HepG2 (cell line): ENCODE results near the gene PPP2R2C. TPM values are rescaled to one million over a fixed set of nuclear protein-coding genes. Genes with fewer than 3 reads are reported as not detected.

Experiments used
- EEA1 ChIP-seq: sonication (generic); formaldehyde crosslinking; IDR thresholded peaks from 2 replicates; pipeline ENCODE4 v1.5.1; 2020; ENCODE audit warnings: mild to moderate bottlenecking, missing genetic modification reagents, borderline replicate concordance
- GTF3A ChIP-seq: sonication (generic); formaldehyde crosslinking; conservative IDR thresholded peaks from 2 replicates; pipeline ENCODE4 v1.4.0; 2020; ENCODE audit warnings: mild to moderate bottlenecking, missing genetic modification reagents
- polyA plus RNA-seq, 8 experiments: library from polyadenylated mRNA; depleted of rRNA in 3 of 8; stranded (reverse) in 7 of 8; unstranded in 1 of 8; fragments of >200 nt; fragmentation: Illumina TruSeq in 4 of 8; extraction: Trizol in 4 of 8; gene quantifications; 2 replicates each; pipeline versions ENCODE4 v1.2.1 to v1.2.3, GENCODE V29; 2011 to 2016; ENCODE audit warnings: low read depth in 4 of 8, missing spikeins in 1 of 8, mixed read lengths in 1 of 8; ENCODE audit not compliant: insufficient read depth in 1 of 8
- total RNA-seq, 5 experiments: library from RNA; depleted of rRNA; stranded (reverse); fragments of >200 nt; fragmentation: Illumina TruSeq; extraction: Trizol; gene quantifications; 2 replicates each; pipeline ENCODE4 v1.2.3, GENCODE V29; 2016; ENCODE audit warnings: low read depth in 1 of 5
- TF ChIP-seq, protein P1 (sequence below): sonication (generic); formaldehyde crosslinking; conservative IDR thresholded peaks from 2 replicates; pipeline ENCODE4 v1.8.1; 2023; ENCODE audit warnings: missing genetic modification reagents
- TF ChIP-seq, protein P2 (sequence below), 2 experiments: sonication (generic) in 1 of 2; formaldehyde crosslinking in 1 of 2; IDR thresholded peaks; 2 replicates each; pipeline versions ENCODE4 v1.6.1 to v1.9.0; 2014 to 2022; ENCODE audit warnings: antibody characterized with exemption in 1 of 2, borderline replicate concordance in 1 of 2, inconsistent platforms in 1 of 2, low read depth in 1 of 2, missing genetic modification reagents in 1 of 2
- TF ChIP-seq, protein P3 (sequence below): fragments of 450-650 bp; IDR thresholded peaks from 2 replicates; pipeline ENCODE4 v1.6.1; 2017
- TF ChIP-seq, protein P4 (sequence below): sonication (generic); formaldehyde crosslinking; IDR thresholded peaks from 2 replicates; pipeline ENCODE4 v1.8.1; 2023; ENCODE audit warnings: missing genetic modification reagents, inconsistent platforms, borderline replicate concordance
- TF ChIP-seq, protein P5 (sequence below), 2 experiments: fragments of 450-650 bp in 1 of 2; sonication (generic) in 1 of 2; formaldehyde crosslinking in 1 of 2; IDR thresholded peaks; 2 replicates each; pipeline versions ENCODE4 v1.6.1 to v1.8.0; 2016 to 2022; ENCODE audit warnings: antibody characterized with exemption in 1 of 2, mild to moderate bottlenecking in 1 of 2, missing genetic modification reagents in 1 of 2

PPP2R2C gene
- total and polyA plus RNA-seq, 2 of the 13 experiments (the other 11 are each of a cell fraction or from before 2014, with no cell fraction given) = 0.60 to 8.6 TPM

- TF ChIP-seq, protein P1, sequence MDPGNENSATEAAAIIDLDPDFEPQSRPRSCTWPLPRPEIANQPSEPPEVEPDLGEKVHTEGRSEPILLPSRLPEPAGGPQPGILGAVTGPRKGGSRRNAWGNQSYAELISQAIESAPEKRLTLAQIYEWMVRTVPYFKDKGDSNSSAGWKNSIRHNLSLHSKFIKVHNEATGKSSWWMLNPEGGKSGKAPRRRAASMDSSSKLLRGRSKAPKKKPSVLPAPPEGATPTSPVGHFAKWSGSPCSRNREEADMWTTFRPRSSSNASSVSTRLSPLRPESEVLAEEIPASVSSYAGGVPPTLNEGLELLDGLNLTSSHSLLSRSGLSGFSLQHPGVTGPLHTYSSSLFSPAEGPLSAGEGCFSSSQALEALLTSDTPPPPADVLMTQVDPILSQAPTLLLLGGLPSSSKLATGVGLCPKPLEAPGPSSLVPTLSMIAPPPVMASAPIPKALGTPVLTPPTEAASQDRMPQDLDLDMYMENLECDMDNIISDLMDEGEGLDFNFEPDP (CRISPR knock-in tag) = no peak
- TF ChIP-seq, protein P2, sequence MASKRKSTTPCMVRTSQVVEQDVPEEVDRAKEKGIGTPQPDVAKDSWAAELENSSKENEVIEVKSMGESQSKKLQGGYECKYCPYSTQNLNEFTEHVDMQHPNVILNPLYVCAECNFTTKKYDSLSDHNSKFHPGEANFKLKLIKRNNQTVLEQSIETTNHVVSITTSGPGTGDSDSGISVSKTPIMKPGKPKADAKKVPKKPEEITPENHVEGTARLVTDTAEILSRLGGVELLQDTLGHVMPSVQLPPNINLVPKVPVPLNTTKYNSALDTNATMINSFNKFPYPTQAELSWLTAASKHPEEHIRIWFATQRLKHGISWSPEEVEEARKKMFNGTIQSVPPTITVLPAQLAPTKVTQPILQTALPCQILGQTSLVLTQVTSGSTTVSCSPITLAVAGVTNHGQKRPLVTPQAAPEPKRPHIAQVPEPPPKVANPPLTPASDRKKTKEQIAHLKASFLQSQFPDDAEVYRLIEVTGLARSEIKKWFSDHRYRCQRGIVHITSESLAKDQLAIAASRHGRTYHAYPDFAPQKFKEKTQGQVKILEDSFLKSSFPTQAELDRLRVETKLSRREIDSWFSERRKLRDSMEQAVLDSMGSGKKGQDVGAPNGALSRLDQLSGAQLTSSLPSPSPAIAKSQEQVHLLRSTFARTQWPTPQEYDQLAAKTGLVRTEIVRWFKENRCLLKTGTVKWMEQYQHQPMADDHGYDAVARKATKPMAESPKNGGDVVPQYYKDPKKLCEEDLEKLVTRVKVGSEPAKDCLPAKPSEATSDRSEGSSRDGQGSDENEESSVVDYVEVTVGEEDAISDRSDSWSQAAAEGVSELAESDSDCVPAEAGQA (IDR thresholded peaks at IDR 0.05; ENCODE audit: low read depth) = no peak
- TF ChIP-seq, protein P2 (CRISPR knock-in tag; IDR thresholded peaks at IDR 0.05; ENCODE audit: borderline replicate concordance) = no peak
- TF ChIP-seq GTF3A (CRISPR knock-in tag) (no peak), EEA1 (CRISPR knock-in tag) (no peak)
- TF ChIP-seq, protein P3, sequence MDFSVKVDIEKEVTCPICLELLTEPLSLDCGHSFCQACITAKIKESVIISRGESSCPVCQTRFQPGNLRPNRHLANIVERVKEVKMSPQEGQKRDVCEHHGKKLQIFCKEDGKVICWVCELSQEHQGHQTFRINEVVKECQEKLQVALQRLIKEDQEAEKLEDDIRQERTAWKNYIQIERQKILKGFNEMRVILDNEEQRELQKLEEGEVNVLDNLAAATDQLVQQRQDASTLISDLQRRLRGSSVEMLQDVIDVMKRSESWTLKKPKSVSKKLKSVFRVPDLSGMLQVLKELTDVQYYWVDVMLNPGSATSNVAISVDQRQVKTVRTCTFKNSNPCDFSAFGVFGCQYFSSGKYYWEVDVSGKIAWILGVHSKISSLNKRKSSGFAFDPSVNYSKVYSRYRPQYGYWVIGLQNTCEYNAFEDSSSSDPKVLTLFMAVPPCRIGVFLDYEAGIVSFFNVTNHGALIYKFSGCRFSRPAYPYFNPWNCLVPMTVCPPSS = no peak
- TF ChIP-seq, protein P4, sequence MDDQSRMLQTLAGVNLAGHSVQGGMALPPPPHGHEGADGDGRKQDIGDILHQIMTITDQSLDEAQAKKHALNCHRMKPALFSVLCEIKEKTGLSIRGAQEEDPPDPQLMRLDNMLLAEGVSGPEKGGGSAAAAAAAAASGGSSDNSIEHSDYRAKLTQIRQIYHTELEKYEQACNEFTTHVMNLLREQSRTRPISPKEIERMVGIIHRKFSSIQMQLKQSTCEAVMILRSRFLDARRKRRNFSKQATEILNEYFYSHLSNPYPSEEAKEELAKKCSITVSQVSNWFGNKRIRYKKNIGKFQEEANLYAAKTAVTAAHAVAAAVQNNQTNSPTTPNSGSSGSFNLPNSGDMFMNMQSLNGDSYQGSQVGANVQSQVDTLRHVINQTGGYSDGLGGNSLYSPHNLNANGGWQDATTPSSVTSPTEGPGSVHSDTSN (CRISPR knock-in tag) = no peak
- TF ChIP-seq, protein P5, sequence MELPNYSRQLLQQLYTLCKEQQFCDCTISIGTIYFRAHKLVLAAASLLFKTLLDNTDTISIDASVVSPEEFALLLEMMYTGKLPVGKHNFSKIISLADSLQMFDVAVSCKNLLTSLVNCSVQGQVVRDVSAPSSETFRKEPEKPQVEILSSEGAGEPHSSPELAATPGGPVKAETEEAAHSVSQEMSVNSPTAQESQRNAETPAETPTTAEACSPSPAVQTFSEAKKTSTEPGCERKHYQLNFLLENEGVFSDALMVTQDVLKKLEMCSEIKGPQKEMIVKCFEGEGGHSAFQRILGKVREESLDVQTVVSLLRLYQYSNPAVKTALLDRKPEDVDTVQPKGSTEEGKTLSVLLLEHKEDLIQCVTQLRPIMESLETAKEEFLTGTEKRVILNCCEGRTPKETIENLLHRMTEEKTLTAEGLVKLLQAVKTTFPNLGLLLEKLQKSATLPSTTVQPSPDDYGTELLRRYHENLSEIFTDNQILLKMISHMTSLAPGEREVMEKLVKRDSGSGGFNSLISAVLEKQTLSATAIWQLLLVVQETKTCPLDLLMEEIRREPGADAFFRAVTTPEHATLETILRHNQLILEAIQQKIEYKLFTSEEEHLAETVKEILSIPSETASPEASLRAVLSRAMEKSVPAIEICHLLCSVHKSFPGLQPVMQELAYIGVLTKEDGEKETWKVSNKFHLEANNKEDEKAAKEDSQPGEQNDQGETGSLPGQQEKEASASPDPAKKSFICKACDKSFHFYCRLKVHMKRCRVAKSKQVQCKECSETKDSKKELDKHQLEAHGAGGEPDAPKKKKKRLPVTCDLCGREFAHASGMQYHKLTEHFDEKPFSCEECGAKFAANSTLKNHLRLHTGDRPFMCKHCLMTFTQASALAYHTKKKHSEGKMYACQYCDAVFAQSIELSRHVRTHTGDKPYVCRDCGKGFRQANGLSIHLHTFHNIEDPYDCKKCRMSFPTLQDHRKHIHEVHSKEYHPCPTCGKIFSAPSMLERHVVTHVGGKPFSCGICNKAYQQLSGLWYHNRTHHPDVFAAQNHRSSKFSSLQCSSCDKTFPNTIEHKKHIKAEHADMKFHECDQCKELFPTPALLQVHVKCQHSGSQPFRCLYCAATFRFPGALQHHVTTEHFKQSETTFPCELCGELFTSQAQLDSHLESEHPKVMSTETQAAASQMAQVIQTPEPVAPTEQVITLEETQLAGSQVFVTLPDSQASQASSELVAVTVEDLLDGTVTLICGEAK (IDR thresholded peaks at IDR 0.05) = no peak
- TF ChIP-seq, protein P5 (CRISPR knock-in tag; IDR thresholded peaks at IDR 0.05) = no peak
Observed at GRCh38 chr4:6441758-6442157, 30.7 kb downstream of the PPP2R2C start (continued).
